GM21447 (cell line): ENCODE data around the gene BRINP3.

Experiments used
- ATAC-seq: cut with Tn5 transposase; IDR thresholded peaks from one replicate; pipeline ENCODE4 v1.9.1; 2021; ENCODE audit not compliant: unreplicated experiment

Gene BRINP3

GRCh38 chr1:190327271-190327670, 150.4 kb downstream of the BRINP3 start:
- ATAC-seq, result no peak

- ATAC-seq, result no peak
Measured at GRCh38 chr1:190323530-190323929, 154.1 kb downstream of the BRINP3 start.

GRCh38 chr1:190322274-190322673, 155.4 kb downstream of the BRINP3 start:
- ATAC-seq, result no peak

GRCh38 chr1:190320952-190321351, 156.7 kb downstream of the BRINP3 start:
- no peak for ATAC-seq

GRCh38 chr1:190312763-190313162, 164.9 kb downstream of the BRINP3 start:
- ATAC-seq, result no peak

- ATAC-seq, result no peak
Measured at GRCh38 chr1:190303501-190303900, 174.2 kb downstream of the BRINP3 start.

- no peak for ATAC-seq
Measured at GRCh38 chr1:190296453-190296852, 181.2 kb downstream of the BRINP3 start.

GRCh38 chr1:190289897-190290296, 187.8 kb downstream of the BRINP3 start:
- no peak for ATAC-seq

- ATAC-seq, result no peak
Measured at GRCh38 chr1:190286111-190286510, 191.6 kb downstream of the BRINP3 start.

- no peak for ATAC-seq
Measured at GRCh38 chr1:190277107-190277506, 200.6 kb downstream of the BRINP3 start.

- no peak for ATAC-seq
Measured at GRCh38 chr1:190274721-190275120, 202.9 kb downstream of the BRINP3 start.

- ATAC-seq, result no peak
Measured at GRCh38 chr1:190273161-190273560, 204.5 kb downstream of the BRINP3 start.

- ATAC-seq, result no peak
Measured at GRCh38 chr1:190262538-190262937, 215.1 kb downstream of the BRINP3 start.

GRCh38 chr1:190259424-190259823, 218.2 kb downstream of the BRINP3 start:
- ATAC-seq, result no peak

GRCh38 chr1:190258003-190258402, 219.7 kb downstream of the BRINP3 start:
- ATAC-seq, result no peak

- ATAC-seq, result no peak
Measured at GRCh38 chr1:190252046-190252445, 225.6 kb downstream of the BRINP3 start.

- no peak for ATAC-seq
Measured at GRCh38 chr1:190250368-190250767, 227.3 kb downstream of the BRINP3 start.

GRCh38 chr1:190244406-190244805, 233.3 kb downstream of the BRINP3 start:
- no peak for ATAC-seq

GRCh38 chr1:190243056-190243455, 234.6 kb downstream of the BRINP3 start:
- no peak for ATAC-seq

- no peak for ATAC-seq
Measured at GRCh38 chr1:190226006-190226405, 251.7 kb downstream of the BRINP3 start.

- no peak for ATAC-seq
Measured at GRCh38 chr1:190212450-190212849, 265.2 kb downstream of the BRINP3 start.

GRCh38 chr1:190207733-190208132, 269.9 kb downstream of the BRINP3 start:
- ATAC-seq, result no peak

GRCh38 chr1:190205713-190206112, 272.0 kb downstream of the BRINP3 start:
- ATAC-seq, result no peak

- ATAC-seq, result no peak
Measured at GRCh38 chr1:190196020-190196419, 281.6 kb downstream of the BRINP3 start.
